Peyer's patch (tissue), 4 donors: ENCODE measurements around the gene MOB3A. TPM values are rescaled to one million over a fixed set of nuclear protein-coding genes. Genes with fewer than 3 reads are reported as not detected.

Experiments used
- DNase-seq, 3 donors: peaks; one replicate each; pipeline ENCODE4 v3.0.0-alpha.2; 2017 to 2019
- H3K27ac ChIP-seq, 4 donors: fragments of 200-600 bp; sonication (generic); one replicate each; pipeline ENCODE4 v1.5.1; 2016 to 2019
- H3K27me3 ChIP-seq, 2 donors: fragments of 200-600 bp; sonication (generic); one replicate each; pipeline ENCODE4 v1.5.1; 2019
- H3K36me3 ChIP-seq, 3 donors: fragments of 200-600 bp; sonication (generic); one replicate each; pipeline ENCODE4 v1.5.1; 2016 to 2019
- H3K4me1 ChIP-seq, 4 donors: fragments of 200-600 bp; sonication (generic); one replicate each; pipeline ENCODE4 v1.5.1; 2016 to 2019
- H3K4me3 ChIP-seq, 4 donors: fragments of 200-600 bp; sonication (generic); 1 replicate in 3 of 4; 2 replicates in 1 of 4; pipeline ENCODE4 v1.5.1; 2016 to 2019; ENCODE audit warnings: mild to moderate bottlenecking in 1 of 4
- H3K9me3 ChIP-seq, 4 donors: fragments of 200-600 bp; sonication (generic); one replicate each; pipeline ENCODE4 v1.5.1; 2016 to 2019; ENCODE audit warnings: mild to moderate bottlenecking in 1 of 4
- POLR2A ChIP-seq, 2 donors: fragments of 450-650 bp; IDR thresholded peaks; one replicate each; pipeline ENCODE4 v1.5.1; 2017; ENCODE audit warnings: antibody characterized with exemption in 2 of 2, mild to moderate bottlenecking in 2 of 2, moderate library complexity in 2 of 2
- total RNA-seq, 4 donors: library from RNA; depleted of rRNA; stranded (reverse); fragments of >200 nt; gene quantifications; one replicate each; pipeline ENCODE4 v1.1.0, GENCODE V29; 2016
- TF ChIP-seq, protein P1 (sequence below), 6 experiments: fragments of 450-650 bp in 4 of 6; fragments of 200-600 bp in 2 of 6; sonication (generic) in 1 of 6; IDR thresholded peaks; one replicate each; pipeline ENCODE4 v1.5.1; 2017 to 2019; ENCODE audit warnings: antibody characterized with exemption in 6 of 6, mild to moderate bottlenecking in 3 of 6, moderate library complexity in 1 of 6

Gene MOB3A
- total RNA-seq, 4 donors from 2014 or later = 32.6 to 55.3 (median 35.1) TPM

GRCh38 chr19:2060884-2061494, 35.1 kb downstream of the MOB3A start:
- Histone ChIP-seq H3K4me1 (peaks cover 3 to 69% (median 38%) of the 10 kb centered on the region in 4 donors), H3K36me3 (no peaks in the 10 kb centered on the region), H3K9me3 (no peaks in the 10 kb centered on the region), H3K27me3 (no peaks in the 10 kb centered on the region), H3K4me3 (peak overlapping the region; percentile 70 to 95 (median 86)), H3K27ac (peak overlapping the region; percentile 99 to 100 (median 100))
- DNase-seq = peak in 2 of 3 donors; percentile 82 to 92
- TF ChIP-seq, protein P1, sequence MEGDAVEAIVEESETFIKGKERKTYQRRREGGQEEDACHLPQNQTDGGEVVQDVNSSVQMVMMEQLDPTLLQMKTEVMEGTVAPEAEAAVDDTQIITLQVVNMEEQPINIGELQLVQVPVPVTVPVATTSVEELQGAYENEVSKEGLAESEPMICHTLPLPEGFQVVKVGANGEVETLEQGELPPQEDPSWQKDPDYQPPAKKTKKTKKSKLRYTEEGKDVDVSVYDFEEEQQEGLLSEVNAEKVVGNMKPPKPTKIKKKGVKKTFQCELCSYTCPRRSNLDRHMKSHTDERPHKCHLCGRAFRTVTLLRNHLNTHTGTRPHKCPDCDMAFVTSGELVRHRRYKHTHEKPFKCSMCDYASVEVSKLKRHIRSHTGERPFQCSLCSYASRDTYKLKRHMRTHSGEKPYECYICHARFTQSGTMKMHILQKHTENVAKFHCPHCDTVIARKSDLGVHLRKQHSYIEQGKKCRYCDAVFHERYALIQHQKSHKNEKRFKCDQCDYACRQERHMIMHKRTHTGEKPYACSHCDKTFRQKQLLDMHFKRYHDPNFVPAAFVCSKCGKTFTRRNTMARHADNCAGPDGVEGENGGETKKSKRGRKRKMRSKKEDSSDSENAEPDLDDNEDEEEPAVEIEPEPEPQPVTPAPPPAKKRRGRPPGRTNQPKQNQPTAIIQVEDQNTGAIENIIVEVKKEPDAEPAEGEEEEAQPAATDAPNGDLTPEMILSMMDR (IDR thresholded peaks at IDR 0.05) = no peak
- TF ChIP-seq POLR2A (IDR thresholded peaks at IDR 0.05) = peak; percentile 63 to 65

DNA sequence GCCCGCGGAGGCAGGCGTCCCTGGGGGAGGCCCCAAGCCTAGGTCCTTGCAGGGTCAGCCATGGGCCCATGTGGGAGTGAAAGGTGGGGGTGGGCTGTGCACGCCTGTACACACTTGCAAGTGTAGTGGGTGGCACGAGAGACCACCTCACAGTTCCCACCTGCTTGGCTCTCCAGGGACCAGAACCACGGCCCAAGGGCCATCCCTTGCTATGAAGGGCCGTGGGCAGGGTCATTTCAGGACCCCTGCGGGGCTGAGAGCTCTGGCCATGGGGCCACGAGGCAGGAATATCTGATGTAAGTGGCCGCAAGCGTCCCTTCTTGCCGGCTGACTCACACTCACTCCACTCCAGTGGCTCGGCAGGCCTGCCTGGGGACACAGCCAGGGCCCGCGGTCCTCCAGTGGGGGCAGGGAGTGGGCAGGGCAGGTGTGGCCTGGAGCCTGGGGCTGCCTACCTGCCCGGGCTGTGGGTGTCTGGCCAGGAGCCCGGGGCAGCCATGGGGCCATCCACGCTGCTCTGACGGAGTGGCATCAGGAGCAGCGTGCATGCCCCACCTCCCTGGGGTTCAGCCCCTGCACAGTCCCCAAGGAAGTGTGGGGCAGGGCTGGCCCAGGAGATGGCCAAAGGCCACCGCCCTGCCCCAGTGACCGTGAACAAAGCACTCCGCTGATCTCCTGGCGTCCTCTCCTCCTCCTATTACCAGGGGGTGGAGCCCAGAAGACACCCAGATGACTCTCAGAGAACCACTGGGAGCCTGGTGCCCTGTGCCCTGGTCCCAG, 36.5 kb downstream of the MOB3A start:
- TF ChIP-seq, protein P1 (IDR thresholded peaks at IDR 0.05) = peak in 1 of 6 experiments; percentile 9
- peak; percentile 81 to 87 for TF ChIP-seq POLR2A (IDR thresholded peaks at IDR 0.05)
- H3K36me3 ChIP-seq = no peaks in the 10 kb centered on the region
- no peaks in the 10 kb centered on the region for H3K27me3 ChIP-seq
- peak in 2 of 3 donors; percentile 92 to 93 for DNase-seq
- peaks cover 4 to 78% (median 51%) of the 10 kb centered on the region in 4 donors for H3K4me1 ChIP-seq
- H3K4me3 ChIP-seq = peak overlapping the region in 2 of 4 donors; percentile 70 to 86
- H3K27ac ChIP-seq = peak overlapping the region; percentile 99 to 100 (median 100)
- H3K9me3 ChIP-seq = no peaks in the 10 kb centered on the region

- peaks cover 4 to 82% (median 53%) of the 10 kb centered on the region in 4 donors for H3K4me1 ChIP-seq
- H3K9me3 ChIP-seq = no peaks in the 10 kb centered on the region
Measured at GRCh38 chr19:2058570-2059421, 37.3 kb downstream of the MOB3A start.

DNA sequence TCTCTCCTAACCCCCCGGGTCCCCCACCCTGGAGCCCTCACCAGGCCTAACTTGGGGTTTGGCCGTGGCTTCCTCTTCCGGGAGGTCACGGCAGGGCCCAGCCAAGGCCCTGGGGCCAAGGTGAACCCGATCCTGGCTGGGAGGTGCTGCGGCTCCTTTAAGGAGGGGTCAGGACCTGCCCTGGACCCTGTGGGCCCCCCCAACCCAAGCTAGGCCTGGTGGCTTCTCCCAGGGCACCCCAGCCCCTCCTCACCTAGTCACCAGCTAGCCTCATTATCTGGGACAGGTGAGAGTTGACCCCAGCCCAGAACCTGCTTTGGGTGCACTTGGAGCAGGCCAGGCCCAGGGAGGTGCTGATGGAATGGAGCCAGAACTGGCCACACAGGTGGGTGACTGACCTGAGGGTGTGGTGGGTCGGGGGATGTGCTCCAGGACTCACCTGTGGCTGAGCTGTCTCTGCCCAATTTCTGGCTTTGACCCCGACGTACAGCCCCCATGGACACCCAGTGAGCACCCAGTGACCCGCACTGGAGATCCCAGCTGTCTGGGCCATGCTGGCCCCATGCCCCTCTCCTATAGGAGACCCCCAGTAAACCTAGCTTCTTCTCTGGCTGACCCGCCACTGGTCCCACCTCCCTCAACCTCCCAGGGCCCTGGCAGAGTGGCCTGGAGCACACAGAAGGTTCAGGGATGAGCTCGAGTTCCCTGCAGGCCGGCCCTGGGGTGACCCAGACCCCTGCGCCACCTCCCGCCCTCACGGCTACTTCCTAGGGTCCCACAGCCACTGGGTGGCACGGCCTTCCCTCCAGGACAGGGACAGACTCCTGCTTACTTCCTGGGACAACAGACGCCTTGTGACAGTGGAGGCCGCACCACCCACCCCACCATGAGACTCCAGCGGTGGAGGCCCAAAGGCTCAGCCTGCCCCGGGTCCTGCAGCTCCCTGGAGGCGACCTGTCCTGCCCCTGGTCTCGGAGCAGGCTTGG, 38.3 kb downstream of the MOB3A start:
- Histone ChIP-seq H3K4me3 (no peak overlapping the region), H3K27ac (peak overlapping the region; percentile 89 to 100 (median 99)), H3K36me3 (no peaks in the 10 kb centered on the region), H3K27me3 (no peaks in the 10 kb centered on the region), H3K9me3 (no peaks in the 10 kb centered on the region), H3K4me1 (peaks cover 4 to 82% (median 53%) of the 10 kb centered on the region in 4 donors)
- no peak for DNase-seq
- TF ChIP-seq POLR2A (IDR thresholded peaks at IDR 0.05) = no peak
- TF ChIP-seq, protein P1 (IDR thresholded peaks at IDR 0.05) = no peak

More at GRCh38 chr19:2058570-2059421, 37.3 kb downstream of the MOB3A start:
- H3K27me3 ChIP-seq = no peaks in the 10 kb centered on the region
- peak overlapping the region in 1 of 4 donors; percentile 70 for H3K4me3 ChIP-seq
- peak overlapping the region; percentile 99 to 100 (median 100) for H3K27ac ChIP-seq
- TF ChIP-seq POLR2A (IDR thresholded peaks at IDR 0.05) = no peak
- TF ChIP-seq, protein P1 (IDR thresholded peaks at IDR 0.05) = no peak
- DNase-seq = no peak
- no peaks in the 10 kb centered on the region for H3K36me3 ChIP-seq
